HG03378 (cell line): Measurements from ENCODE around the gene TMEM178B.

Source experiments
- ATAC-seq: cut with Tn5 transposase; IDR thresholded peaks from one replicate; pipeline ENCODE4 v1.9.1; 2021; ENCODE audit warnings: mild to moderate bottlenecking, moderate library complexity; ENCODE audit not compliant: unreplicated experiment

Gene TMEM178B

GRCh38 chr7:141217938-141218337, 144.1 kb downstream of the TMEM178B start:
- ATAC-seq, result no peak

- no peak for ATAC-seq
These were observed 145.1 kb downstream of the TMEM178B start for GRCh38 chr7:141218941-141219340.

- no peak for ATAC-seq
These were observed 146.5 kb downstream of the TMEM178B start for GRCh38 chr7:141220263-141220880.

- no peak for ATAC-seq
These were observed 147.2 kb downstream of the TMEM178B start for GRCh38 chr7:141221007-141221612.

- no peak for ATAC-seq
These were observed 152.2 kb downstream of the TMEM178B start for GRCh38 chr7:141225916-141226618.

GRCh38 chr7:141227454-141227853, 153.6 kb downstream of the TMEM178B start:
- no peak for ATAC-seq

- ATAC-seq, result no peak
These were observed 154.6 kb downstream of the TMEM178B start for GRCh38 chr7:141228482-141228881.

GRCh38 chr7:141231018-141231792, 157.3 kb downstream of the TMEM178B start:
- no peak for ATAC-seq

- no peak for ATAC-seq
These were observed 158.6 kb downstream of the TMEM178B start for GRCh38 chr7:141232286-141233051.

- ATAC-seq, result no peak
These were observed 160.7 kb downstream of the TMEM178B start for GRCh38 chr7:141234335-141235105.

GRCh38 chr7:141235656-141236055, 161.8 kb downstream of the TMEM178B start:
- ATAC-seq, result no peak

- ATAC-seq, result no peak
These were observed 164.9 kb downstream of the TMEM178B start for GRCh38 chr7:141238596-141239243.

GRCh38 chr7:141239661-141240060, 165.8 kb downstream of the TMEM178B start:
- ATAC-seq, result no peak

GRCh38 chr7:141242568-141242967, 168.7 kb downstream of the TMEM178B start:
- no peak for ATAC-seq

GRCh38 chr7:141243368-141243767, 169.5 kb downstream of the TMEM178B start:
- no peak for ATAC-seq

- no peak for ATAC-seq
These were observed 170.6 kb downstream of the TMEM178B start for GRCh38 chr7:141244435-141244834.

- no peak for ATAC-seq
These were observed 172.6 kb downstream of the TMEM178B start for GRCh38 chr7:141246426-141246825.

GRCh38 chr7:141251180-141251579, 177.3 kb downstream of the TMEM178B start:
- ATAC-seq, result no peak

- ATAC-seq, result no peak
These were observed 178.1 kb downstream of the TMEM178B start for GRCh38 chr7:141251957-141252356.
